Stimulated activated CD8-positive, alpha-beta memory T cell treated with anti-CD3 and anti-CD28 coated beads, Interleukin-7, amount 100 ng/mL, for 48 hours (primary cell): ENCODE results near the gene BHLHE23.
A peak's percentile ranks its signal among the peaks of the same experiment; 100 is the strongest.

Experiments used
- DNase-seq, 2 donors: peaks; one replicate each; pipeline ENCODE4 v3.0.0-alpha.2; 2020; ENCODE audit warnings: low read depth in 1 of 2; ENCODE audit errors: extremely low read depth in 1 of 2

BHLHE23 gene

DNA sequence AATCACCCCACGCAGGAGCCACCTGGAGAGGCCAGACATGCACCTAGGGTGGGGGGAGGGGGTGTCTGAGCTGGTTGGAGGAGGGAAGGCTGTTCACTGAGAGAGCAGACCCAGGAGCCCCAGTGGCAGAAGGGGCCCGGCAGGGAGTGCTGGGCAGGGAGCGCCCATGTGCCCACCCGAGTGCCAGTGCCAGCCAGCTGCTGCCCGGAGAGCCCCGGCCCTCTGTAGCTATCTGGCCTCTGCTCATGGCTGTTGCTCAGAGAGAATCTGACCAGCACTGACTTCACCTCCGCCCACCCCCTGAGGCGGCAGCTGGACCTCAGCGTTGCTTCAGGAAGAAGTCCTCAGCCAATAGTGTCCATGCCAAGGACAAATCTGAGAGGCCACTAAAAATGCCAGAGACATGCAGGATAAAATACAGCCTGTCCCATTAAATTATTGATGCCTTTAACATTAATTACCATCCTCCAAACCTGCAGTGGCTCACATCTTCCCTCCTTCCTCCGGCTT, 31.5 kb downstream of the BHLHE23 start:
- DNase-seq: no peak

DNA sequence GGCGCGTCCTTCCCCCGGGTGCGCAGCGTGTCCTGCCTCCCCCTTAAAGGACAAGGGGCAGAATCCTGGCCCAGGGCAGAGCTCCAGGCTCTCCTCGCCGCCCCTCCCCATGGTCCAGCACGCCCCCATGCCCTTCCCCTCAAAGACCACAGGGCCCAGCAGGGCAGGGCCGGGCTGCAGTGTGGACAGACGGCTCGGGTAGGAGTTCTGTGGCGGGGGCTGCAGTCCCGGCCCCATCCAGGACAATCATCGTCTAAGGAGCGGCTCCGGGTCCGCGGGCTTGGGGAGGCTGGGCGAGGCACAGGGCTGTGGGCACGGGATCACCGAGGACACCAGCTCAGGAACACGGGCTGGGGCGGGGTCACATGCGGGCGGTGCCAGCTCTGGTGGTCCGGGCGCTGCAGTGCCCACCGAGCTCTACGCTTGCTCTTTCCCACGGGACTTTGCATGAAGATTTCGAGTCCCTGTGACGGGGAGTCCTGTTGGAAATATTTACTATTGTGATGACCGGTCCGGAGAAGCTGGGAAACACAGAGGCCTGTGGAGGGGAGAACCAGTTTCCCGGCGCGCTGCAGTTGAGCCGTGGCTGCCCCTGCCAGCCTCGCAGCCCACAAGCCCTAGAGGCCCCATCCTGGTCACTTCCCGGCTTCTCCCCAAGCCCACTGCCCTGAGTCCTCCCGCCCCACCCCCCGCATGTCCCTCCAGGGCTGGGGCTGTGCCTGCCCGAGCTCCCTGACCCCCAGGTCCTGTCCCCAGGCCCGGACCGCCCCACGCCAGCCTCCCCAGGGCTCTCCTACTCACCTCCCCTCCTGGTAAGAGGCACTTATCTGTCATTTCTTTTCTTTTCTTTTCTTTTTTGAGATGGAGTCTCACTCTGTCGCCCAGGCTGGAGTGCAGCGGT, 33.7 kb downstream of the BHLHE23 start:
- DNase-seq: no peak

DNA sequence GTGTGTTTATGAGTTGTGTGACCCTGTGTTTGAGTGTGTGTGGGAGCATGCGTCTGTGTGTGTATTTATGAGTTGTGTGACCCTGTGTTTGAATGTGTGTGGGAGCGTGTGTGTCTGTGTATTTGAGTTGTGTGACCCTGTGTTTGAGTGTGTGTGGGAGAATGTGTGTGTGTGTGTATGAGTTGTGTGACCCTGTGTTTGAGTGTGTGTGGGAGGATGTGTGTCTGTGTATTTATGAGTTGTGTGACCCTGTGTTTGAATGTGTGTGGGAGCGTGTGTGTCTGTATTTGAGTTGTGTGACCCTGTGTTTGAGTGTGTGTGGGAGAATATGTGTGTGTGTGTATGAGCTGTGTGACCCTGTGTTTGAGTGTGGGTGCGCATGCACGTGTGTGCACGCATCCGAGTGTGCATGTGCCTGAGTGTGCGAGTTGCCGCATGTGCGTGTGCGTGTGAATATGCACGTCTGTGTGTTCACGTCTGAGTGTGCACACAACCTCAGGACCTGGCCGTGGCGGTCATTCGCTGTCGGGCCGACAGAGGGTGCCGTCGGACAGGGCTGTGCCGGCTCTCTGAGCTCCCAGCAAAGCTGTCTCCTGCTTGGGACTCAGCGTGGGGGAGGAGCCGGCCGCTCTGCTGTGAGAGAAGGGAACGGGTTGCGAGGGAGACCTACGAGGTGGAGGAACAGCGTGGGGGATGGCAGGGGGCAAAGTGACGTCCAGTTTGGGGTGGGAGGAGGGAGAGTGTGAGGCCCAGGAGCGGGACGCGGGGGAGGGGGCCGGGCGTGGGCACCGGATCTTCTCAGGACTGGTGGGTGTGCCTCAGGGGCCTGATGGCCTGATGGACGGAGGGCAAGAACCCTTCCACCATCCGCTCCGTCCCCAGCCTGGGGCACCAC, 34.6 kb downstream of the BHLHE23 start:
- DNase-seq: peak; percentile 67 to 76

DNA sequence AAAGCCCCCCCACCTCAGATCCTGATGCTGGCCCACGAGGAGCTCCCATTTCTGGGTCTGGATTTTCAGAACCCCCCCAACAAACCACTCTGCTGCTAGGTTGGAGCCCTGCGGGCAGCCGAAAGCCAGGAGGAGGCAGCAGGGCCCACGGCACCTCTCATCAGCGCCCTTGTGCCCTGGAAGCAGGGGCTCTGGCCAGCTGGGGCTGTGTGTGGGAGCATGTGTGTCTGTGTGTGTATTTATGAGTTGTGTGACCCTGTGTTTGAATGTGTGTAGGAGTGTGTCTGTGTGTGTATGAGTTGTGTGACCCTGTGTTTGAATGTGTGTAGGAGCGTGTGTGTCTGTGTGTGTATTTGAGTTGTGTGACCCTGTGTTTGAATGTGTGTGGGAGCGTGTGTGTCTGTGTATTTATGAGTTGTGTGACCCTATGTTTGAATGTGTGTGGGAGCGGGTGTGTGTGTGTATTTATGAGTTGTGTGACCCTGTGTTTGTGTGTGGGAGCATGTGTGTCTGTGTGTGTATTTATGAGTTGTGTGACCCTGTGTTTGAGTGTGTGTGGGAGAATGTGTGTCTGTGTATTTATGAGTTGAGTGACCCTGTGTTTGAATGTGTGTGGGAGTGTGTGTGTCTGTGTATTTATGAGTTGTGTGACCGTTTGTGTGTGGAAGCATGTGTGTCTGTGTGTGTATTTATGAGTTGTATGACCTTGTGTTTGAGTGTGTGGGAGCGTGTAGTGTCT, 35.4 kb downstream of the BHLHE23 start:
- DNase-seq: no peak

DNA sequence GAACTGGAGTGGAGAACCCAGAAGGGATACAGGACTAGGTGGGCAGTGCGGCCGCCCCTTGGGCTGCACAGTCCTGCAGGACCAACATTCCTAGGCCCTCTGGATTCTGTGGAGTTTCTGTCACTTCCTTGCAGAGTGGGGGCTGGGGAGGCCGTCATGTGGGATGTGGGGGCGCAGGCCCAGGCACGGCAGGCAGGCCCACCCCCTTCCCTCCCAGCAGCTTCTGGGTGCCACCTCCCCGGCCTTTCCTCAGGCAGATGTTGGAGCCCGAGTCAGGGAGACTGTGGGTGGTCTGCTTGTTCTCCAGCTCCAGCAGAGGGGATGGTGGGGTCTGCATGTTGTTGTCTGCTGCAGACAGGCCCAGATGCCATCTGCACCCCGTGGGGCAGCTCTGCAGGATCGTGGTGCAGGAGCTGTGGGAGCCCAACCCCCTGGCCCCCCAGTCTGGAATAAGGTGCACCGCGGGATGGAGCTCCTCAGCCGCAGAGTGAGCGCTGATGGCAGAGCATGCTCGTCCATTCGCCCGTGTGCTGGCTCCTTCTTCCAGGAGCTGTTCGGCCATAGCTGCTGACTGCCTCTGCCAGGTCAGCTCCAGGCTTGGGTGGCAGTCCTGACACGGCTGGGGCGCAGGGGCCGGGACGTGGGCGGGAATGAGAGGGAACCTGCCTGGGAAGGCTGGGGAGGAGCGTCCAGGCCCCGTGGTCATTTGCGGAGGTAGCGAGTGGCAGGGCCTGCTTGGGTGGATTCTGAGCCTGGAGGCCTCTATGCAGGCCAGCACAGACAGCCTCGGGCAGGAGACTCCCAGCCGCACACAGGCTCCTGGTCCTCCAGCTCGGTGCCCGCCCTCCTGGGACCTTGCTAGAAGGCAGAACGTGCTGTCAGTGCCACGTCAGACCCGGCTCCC, 36.2 kb downstream of the BHLHE23 start:
- no peak for DNase-seq

DNA sequence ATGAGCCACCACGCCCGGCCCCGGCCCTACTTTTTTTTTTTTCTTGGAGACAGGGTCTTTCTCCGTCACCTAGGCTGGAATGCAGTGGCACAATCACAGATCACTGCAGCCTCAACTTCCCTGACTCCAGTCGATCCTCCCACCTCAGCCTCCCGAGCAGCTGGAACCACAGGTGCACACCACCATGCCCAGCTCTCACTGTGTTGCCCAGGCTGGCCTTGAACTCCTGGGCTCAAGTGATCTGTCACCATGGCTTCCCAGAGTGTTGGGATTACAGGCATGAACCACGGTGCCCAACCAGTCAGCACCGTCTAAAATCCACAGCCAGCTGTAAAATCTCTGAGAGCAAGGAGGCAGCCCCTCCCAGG, 36.8 kb downstream of the BHLHE23 start:
- no peak for DNase-seq

DNA sequence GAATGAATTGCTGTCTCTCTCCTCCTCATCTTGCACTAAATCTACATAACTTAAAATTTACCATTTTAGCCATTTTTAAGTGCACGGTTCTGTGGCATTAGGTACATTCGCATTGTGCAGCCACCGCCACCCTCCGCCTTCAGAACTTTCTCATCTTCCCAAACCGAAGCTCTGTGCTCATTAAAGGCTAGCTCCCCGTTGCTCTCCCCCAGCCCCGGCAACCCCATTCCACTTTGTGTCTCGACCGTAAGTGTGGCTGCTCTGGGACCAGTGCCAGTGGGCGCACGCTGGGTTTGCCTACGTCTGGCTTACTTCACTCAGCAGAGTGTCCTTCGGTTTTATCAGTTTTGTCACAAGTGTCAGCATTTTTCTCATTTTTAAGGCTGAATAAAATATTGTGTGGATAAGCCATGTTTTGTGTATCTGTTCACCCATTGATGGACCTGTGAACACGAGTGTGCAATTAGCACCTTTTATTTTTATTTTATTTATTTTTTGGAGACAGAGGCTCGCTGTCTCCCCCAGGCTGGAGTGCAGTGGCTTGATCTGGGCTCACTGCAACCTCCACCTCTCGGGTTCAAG, 37.5 kb downstream of the BHLHE23 start:
- no peak for DNase-seq

DNA sequence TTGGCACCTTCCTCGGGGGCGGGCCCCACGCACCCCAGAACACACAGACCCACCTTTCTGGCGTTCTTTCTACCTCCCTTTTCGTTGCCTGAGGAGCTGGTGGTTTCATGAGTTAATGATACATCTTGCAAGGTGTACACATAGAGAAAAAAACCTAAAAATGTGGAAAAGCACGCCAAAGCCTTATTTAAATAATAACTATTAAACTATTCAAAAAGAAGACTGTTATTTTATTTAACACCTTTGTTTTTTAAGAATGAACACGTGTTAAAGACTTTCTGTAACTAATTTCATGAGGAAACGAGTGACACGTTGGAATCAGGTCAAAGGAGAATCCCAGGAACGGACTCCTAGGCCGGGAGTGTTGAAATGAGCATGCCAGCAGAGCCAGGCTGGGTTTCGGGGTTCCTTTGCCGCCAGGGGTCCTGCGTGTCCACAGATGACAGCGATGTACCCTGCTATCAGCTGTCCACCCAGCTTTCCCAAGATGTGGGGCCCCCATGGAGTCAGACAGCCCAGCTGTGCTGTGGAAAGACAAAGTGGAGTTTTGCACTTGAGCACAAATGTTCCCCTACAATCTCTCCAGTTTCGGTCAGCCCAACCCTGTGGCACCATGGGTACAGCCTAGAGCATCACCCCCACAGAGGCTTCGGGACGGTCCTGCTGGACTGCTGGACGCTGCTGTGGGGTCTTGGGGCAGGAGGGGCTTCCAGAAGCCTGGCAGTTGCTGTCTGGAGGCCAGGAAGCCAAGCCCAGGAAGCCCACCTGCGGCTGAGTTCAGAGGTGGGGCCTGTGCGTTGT, 38.2 kb downstream of the BHLHE23 start:
- DNase-seq: no peak

DNA sequence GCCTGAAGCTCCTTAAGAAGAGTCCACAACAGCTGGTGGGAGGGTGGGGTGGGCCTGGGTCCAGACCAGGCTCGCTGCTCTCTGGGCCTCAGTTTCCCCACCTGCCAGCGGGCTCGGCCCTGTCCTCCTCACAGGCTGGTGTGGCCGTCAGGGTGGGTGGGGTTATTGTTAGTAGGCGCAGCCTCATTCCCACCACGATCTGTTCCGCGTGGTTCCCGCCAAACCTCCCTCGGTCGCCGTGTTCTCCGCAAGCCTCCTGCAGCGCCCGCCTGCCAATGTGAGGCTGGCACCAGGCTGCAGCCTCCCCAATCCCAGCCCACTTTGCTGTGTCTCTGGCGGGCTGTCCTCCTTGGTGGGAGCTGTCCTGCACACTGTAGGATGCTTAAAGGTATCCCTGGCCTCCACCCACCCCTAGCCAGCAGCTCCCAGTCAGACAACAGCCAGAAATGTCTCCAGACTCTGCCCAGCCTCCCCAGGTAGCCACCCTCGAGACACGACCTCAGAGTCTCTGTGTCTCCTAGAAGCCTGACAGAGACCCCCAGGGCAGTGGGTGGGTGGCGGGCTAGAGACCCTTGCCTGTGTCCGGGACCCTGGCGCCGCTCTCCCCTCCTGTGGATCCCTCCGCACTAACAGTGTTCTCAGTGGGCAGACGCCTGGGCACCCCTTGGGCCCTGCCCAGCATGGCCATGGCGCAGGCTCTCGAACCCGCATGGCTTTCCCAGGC, 39.0 kb downstream of the BHLHE23 start:
- DNase-seq: no peak

DNA sequence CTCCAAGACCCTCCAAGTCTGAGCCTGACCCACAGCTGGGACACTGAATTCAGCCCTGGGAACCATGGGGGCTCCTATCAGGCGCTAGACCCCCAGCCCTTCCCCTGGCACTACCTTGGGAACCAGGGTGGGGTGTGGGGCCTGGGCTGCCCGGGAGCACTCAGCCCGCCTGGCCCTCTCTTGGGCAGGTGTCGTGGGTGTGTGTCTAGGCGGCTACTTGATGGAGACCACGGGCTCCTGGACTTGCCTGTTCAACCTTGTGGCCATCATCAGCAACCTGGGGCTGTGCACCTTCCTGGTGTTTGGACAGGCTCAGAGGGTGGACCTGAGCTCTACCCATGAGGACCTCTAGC, 39.6 kb downstream of the BHLHE23 start:
- DNase-seq: no peak

DNA sequence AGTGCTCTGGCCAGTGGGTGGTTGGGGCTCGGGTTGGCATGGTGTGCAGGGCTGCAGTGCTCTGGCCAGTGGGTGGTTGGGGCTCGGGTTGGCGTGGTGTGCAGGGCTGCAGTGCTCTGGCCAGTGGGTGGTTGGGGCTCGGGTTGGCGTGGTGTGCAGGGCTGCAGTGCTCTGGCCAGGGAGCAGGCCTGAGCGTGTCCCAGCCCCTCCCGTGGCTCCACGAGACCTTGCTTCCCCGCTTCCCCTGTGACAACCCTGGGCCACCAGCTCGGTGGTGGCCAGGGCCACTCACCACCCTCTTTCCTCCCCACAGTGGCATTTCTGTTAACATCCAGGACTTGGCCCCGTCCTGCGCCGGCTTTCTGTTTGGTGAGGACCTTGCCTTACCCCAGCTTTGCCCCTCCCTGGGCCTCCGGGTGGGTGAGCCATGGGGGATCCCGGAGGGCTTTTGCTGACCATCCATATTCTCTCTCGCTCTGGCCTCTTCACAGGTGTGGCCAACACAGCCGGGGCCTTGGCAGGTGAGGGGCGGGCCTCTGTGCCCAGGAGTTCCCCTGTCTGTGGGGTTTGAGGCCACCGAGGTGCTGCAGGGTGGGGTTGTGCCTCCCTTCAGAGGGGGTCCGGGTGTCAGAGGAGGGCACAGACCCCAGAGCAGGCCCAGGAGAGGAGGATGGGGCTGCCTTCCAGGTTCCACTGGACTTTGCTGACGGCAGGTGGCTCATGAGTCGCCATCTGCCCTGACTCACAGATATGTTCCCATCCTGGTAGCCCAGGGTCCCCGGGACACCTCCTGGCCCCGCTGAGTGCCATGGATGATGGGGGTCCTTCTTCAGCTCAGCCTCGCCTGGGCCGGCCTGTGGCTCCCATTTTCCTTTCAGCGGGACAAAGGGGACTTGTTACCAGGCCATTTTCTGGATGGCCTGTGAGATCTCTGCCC, 40.3 kb downstream of the BHLHE23 start:
- DNase-seq: no peak

DNA sequence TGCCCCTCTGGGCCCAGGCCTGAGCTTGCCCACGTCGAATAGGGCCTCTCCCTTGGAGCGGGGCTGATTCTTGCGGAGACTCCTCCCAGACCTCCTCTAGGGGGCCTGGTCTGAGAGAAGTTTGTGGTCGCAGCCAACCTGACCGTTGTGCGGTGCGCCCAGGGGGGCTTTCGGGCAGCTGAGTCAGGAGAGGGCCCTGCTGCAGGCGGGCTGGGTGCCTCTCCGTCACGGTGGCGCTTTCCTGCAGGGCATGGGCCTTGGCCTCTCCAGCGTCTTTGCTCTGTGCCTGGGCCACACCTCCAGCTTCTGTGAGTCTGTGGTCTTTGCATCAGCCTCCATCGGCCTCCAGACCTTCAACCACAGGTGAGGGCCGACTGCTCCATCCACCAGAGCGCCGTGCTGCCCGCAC, 41.4 kb downstream of the BHLHE23 start:
- DNase-seq: no peak

DNA sequence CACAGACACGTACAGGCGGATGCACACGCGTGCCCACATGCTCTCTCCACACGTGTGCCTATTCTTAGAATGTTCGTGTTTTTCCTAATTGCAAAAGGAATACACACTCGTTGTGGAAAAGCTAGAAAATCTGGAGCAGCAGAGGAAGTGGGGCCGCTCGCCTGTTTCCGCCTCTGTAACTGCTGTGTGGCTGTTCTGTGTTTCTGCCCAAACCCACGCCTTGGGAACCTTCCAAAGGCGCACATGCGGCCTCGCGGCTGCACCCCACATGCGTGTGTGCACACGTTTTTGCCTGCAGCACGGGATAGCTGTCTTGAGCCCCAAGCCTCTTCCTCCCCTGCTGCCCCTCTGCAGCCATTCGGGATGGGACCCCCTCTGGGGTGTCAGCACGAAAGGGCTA, 42.1 kb downstream of the BHLHE23 start:
- no peak for DNase-seq

DNA sequence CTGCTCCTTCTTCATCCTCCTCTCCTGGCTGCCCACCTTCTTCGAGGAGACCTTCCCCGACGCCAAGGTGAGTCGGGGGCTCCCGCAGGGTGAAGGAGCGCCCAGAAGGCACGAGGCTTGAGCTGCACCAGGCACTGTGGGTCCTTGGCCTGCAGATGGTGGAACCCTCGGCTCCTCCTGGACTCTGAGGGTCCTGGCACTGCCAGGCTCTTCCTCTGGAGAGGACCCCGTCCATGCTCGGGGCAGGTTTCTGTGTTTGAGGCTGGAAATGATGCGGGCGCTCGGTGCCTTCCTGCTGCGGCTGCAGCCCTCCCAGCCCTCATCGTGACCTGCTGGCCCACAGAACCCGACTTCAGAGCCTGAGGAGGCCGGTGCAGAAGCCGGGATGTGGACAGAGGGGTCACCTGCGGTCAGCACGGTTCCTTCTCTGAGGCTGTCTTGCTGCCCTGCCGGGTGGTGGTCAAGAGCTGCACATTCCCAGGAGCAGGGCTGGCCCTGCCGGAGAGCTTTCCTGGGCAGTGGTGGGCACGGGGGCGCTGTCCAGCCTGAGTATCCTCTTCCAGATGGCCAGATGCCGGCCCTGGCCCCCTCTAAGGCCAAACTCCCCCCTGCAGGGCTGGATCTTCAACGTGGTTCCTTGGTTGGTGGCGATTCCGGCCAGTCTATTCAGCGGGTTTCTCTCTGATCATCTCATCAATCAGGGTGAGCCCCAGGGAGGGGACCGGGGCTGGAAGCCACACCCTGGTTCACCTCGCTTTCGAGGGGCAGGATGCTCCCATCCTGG, 43.0 kb downstream of the BHLHE23 start:
- DNase-seq: no peak

DNA sequence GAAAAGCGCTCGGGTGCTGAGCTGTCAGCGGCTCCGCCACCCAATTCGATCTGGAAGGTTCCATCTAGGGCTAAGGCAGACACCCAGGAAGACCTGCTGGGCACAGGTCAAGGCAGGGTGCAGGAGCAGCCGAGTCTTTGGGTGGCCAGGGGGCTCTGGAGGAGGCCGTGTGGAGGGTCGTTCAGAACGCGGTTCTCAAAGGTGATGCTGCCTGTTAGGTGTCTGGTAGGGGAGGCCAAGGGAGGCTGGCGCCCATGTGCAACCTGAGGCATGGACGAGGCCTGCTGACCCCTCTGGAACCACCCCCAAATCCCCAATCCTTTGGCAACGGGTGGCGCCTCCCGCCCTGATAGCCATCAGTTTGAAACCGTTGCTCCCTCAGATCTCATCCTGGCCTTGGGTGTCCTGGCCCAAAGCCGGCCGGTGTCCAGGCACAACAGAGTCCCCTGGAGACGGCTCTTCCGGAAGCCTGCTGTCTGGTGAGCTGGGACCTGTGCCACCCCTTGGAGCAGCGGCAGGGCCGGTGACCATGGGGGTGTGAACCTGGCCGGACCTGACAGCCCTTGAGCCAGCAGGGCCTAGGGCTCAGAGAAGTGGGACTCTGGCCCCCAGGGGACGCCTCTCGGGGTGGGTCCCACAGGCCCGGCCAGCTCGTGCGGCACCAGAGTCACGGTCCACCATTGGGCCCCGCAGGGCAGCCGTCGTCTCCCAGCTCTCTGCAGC, 43.7 kb downstream of the BHLHE23 start:
- DNase-seq: no peak
